ENCODE measurements around the gene STK32B.

STK32B gene

GRCh38 chr4:5120468-5120867, 69.2 kb downstream of the STK32B start:
- DNase-seq (ENCODE audit: low read depth in 2 of 2, low spot score in 1 of 2), result no peak

DNA sequence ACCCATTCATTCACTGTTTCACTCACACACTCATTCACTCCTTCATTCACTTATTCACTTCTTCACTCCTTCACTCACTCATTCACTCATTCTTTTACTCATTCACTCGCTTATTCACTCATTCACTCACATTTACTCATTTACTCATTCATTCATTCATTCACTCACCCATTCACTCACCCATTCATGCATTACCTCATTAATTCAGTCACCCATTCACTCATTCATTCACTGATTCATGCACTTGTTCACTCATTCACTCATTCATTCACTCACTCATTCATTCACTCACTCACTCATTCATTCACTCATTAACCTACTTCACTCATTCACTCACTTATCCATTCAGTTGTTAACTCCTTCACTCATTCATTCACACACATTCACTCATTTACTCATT, 70.8 kb downstream of the STK32B start:
- no peak for DNase-seq (ENCODE audit: low read depth in 2 of 2, low spot score in 1 of 2)

- no peak for DNase-seq (ENCODE audit: low read depth in 2 of 2, low spot score in 1 of 2)
Observed at GRCh38 chr4:5124876-5125275, 73.6 kb downstream of the STK32B start.

DNA sequence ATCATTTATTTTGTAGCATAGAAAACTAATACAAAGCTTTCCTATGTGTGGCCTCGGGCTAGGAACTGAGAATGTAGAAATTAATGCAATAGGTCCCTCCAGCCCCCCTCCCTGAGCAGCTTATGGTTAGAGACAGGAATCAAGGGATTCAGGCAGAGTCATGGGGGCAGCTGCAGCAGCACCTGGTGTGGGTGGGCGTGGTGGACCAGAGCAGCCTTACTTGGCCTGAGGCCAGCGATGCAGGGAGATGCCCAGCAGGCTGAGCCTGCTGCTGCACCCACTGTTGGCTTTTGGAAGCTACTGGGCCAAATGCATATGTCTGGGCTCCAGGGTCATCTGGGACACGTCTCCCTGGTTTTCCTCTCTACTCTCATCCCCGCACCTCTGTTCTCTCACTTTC, 74.0 kb downstream of the STK32B start:
- no peak for DNase-seq (ENCODE audit: low read depth in 2 of 2, low spot score in 1 of 2)

- DNase-seq (ENCODE audit: low read depth in 2 of 2, low spot score in 1 of 2), result no peak
Observed at GRCh38 chr4:5126231-5126630, 75.0 kb downstream of the STK32B start.

DNA sequence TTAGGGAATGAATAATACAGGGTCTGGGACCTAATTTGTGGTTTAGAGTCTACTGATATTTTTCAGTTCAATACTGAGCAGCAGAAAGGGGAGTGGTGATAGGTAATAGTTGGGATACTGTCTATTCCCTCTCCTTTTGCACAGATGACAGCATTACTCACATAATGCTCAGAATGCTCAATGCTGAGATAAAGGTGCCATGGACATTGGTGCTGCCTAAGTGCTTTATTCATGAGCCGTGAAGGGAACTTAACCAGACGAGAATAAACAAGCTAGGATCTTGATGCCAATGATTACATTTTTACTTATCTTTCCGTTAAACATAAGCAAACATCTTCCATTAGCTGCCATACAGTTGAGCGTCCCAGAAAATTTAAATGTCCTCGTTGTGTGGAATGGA, 75.6 kb downstream of the STK32B start:
- DNase-seq (ENCODE audit: low read depth in 2 of 2, low spot score in 1 of 2), result no peak

GRCh38 chr4:5127556-5127955, 76.3 kb downstream of the STK32B start:
- no peak for DNase-seq (ENCODE audit: low read depth in 2 of 2, low spot score in 1 of 2)

- DNase-seq (ENCODE audit: low read depth in 2 of 2, low spot score in 1 of 2), result no peak
Observed at GRCh38 chr4:5128569-5128968, 77.3 kb downstream of the STK32B start.

DNA sequence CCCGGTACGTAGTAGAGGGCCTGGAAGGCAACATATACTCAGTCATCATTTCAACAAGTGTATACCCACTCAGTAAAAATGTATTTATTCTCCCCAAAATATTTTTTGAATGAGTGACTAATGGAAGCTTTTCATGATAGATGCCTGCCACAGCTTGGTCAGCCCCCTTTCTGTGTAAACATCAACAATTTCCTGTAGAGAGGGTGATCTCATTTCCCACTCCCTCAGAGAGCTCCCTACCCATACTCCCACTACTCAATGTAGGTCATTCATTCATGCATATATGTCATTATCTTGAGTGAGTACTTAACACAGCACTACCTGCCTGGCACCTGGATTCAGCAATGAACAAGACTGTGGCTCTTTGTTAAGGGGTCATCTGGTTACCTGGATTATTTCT, 81.9 kb downstream of the STK32B start:
- no peak for DNase-seq (ENCODE audit: low read depth in 2 of 2, low spot score in 1 of 2)

DNA sequence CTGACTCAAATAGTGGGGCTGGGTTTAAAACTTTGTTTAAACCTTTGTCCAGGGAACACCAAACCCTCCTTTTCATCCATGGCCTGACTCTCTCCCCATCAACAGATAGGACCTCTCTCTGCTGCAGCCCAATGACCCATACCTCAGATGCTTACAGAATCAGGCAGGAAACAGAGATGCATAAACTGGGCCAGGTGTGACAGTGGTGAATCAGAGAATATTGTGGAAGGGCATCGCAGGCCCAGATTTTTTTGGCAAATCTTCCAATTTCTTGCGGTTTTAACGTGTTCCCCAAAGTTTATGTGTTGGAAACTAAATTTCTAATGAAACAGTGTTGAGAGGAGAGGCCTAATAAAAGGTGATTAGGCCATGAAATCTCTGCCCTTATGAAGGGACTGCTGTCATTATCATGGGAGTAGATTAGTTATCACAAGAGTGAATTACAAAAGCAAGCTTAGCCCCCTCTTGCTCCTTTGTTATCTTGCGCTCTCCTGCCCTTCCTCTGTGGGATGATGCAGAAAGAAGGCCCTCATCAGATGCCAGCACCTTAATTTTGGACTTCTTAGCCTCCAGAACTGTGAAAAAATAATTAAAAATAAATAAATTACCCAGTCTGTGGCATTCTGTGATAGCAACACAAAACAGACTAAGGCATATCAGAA, 82.8 kb downstream of the STK32B start:
- no peak for DNase-seq (ENCODE audit: low read depth in 2 of 2, low spot score in 1 of 2)

- DNase-seq (ENCODE audit: low read depth in 2 of 2, low spot score in 1 of 2), result no peak
Observed at GRCh38 chr4:5134620-5135019, 83.3 kb downstream of the STK32B start.

DNA sequence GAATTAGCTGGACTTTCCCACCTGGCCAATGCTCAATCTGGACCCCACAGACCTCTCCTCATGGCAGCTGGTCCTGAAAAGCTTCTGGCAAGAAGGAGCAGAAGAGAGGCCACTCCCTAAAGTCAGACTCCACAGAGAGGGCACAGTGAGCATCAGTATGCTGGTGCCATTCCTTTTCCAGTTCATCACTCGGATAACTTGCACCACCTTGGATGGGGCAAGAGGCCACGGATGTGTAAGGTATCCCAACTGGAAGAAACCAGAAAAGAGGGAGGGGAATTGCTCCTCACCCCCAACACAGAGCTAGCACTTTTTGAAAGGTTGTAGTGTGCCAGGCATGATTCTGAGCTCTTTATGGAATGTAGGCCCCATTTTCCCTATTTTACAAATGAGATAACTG, 85.9 kb downstream of the STK32B start:
- no peak for DNase-seq (ENCODE audit: low read depth in 2 of 2, low spot score in 1 of 2)

DNA sequence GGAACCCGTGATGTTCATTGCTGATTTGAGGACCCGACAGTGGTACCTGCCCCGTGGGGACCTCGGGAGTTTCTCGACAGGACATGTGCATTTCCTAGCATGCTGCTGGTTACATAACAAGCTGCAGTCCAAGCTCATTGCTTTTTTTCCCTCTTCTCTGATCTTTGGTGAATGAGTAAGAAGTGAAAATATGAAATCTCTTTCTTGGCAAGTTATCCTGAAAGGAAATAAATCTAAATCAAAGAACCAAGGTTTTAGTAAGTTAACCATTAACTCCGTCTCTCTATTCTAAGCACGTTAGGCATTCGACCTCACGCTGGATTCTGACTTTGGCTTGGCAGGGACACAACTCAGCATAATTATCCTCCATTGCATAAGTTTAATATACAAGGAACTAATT, 86.6 kb downstream of the STK32B start:
- DNase-seq (ENCODE audit: low read depth in 2 of 2, low spot score in 1 of 2), result no peak

DNA sequence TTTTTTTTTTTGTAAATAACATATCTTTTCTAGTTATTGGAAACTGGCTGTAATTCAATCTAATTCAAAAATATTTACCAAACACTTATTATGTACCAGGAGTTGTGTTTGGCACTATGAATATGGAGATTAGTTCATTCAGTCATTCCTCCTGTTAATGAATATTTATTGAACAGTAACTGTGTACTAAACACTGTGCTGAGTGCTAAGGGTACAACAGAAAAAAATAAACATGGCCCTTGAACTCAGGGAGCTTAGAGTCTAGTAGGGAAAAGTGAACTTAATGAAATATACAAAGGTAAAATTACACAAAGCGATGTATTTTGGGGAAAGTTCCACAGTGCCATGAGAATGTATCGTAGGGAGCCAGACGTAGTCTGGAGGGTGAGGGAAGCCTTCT, 87.1 kb downstream of the STK32B start:
- DNase-seq (ENCODE audit: low read depth in 2 of 2, low spot score in 1 of 2), result no peak

DNA sequence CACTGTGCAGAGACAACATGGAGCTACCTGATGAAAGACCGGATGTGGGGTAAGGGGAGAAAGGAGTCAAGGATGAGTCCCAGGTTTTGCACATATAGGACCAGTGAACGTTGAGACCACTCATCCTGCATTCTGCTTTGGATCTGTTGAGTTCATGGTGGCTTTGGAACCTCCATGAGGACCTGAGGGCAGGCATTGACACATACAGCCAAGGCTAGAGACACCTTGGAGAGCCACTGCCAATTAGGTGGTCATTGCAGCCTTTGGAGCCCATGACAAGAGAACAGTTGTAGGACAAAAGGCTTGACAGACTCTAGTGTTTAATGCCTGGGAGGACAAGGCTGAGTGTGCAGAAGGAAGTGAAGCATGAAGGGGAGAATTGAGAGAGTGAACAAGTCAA, 87.9 kb downstream of the STK32B start:
- no peak for DNase-seq (ENCODE audit: low read depth in 2 of 2, low spot score in 1 of 2)

DNA sequence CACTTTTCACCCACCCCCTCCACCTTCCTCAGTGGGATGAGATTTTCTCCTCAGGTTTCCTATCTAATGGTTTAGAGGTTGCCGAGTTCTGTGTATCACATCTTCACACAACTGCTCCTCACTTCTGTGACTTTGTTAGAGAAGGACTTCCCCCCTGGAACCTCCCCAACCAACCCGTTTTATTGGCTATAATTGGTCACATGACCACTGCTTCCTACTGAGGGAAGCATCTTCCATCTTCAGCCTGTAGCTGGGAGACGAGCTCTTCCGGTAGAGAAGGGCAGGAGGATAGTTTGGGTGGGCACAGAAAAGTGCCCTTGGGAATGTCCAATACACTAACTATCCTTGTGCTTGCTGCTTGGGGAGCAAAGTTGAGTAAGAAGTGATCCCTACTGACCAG, 90.5 kb downstream of the STK32B start:
- no peak for DNase-seq (ENCODE audit: low read depth in 2 of 2, low spot score in 1 of 2)

DNA sequence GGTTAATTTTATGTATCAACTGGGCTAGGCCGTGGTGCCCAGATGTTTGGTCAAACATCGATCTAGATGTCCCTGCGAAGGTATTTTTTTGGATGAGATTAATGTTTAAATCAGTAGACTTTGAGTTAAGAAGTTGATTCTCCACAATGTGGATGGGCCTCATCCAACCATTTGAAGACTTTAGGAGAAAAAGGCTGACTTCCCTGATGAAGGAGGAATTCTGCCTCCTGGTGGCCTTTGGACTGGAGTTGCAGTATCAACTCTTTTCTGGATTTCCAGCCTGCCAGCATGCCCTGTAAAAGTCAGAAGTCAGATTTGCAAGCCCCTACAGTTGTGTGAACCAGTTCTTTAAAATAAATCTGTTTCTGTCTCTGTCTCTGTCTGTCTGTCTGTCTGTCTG, 91.4 kb downstream of the STK32B start:
- no peak for DNase-seq (ENCODE audit: low read depth in 2 of 2, low spot score in 1 of 2)

DNA sequence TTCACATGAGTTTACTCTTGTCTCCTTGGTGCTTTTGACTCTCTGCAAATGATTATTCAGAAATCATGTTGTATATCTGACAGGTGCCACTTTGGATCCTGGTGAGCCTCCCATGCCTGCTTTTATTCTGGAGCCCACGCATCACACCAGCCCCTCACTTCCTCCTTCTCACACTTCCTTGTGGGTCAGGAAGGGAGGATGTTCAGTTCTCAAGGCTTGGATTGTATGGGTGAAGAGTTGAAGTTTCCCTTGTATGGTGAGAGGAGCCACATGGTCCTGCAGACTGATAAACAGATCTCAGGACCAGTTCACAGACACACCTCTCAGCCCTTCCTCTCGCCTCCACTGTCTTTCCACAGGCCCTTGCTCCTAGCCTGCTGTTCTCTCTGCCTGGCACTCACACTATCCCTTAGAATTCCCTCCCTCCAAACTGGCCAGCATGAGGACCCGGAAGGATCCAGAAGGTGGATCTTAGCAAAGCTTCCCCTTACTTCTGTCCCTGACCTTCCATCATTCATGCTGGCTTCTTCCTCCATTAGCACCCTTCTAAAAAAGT, 92.1 kb downstream of the STK32B start:
- no peak for DNase-seq (ENCODE audit: low read depth in 2 of 2, low spot score in 1 of 2)

DNA sequence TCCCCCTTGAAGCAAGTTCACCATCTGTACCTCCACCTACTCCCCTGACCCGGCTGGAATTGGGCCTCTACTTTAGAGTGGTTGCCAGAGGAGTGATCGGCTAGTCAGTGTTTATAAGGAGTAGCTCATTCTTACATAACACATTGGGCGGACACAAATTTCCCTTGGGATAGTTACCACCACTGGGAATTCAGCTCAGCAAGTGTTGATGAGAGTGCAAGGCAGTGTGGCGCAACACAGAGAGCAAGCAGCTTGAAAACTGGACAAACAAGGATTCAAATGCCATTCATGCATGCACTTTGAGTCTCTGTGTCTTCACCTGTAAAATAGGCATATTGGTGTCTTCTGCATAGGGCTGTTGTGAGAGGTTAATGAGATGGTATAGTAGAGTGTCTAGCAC, 92.7 kb downstream of the STK32B start:
- no peak for DNase-seq (ENCODE audit: low read depth in 2 of 2, low spot score in 1 of 2)

DNA sequence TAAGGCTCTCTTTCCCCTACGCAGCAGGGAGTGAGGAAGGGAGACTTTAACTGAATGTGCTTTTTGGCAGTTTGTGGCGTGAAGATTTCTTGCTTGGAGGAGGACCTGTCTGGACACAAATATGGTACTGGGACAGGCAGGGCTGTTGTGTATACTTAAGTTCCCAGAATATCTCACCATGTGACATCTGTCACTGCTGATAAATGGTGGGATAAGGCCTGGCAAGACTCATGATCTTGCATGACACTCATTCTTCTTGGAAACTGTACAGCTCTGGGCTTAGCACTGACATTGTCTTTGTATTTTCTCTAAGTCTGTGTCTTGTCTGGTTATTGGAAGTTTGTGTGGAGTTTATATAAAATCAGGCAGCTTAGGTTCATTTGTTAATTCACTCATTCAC, 93.1 kb downstream of the STK32B start:
- no peak for DNase-seq (ENCODE audit: low read depth in 2 of 2, low spot score in 1 of 2)

DNA sequence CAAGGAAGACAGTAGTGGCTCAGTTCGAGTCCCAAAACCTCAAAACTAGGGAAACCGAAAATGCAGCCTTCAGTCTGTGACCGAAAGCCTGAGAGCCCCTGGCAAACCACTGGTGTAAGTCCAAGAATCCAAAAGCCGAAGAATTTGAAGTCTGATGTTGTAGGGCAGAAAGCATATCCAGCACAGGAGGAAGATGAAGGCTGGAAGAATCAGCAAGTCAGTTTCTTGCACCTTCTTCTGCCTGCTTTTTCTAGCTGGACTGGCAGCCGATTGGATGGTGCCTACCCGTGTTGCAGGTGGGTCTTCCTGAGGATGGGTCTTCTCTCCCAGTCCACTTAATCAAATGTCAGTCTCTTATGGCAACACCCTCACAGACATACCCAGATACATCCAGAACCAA, 95.0 kb downstream of the STK32B start:
- DNase-seq (ENCODE audit: low read depth in 2 of 2, low spot score in 1 of 2), result no peak

- DNase-seq (ENCODE audit: low read depth in 2 of 2, low spot score in 1 of 2), result no peak
Observed at GRCh38 chr4:5152521-5152920, 101.2 kb downstream of the STK32B start.

- no peak for DNase-seq (ENCODE audit: low read depth in 2 of 2, low spot score in 1 of 2)
Observed at GRCh38 chr4:5156682-5157081, 105.4 kb downstream of the STK32B start.
